K562 (cell line): ENCODE measurements around the gene FAM98C. TPM values are rescaled to one million over a fixed set of nuclear protein-coding genes. Genes with fewer than 3 reads are reported as not detected.

Source experiments
- HDAC2 ChIP-seq: fragments of 450-650 bp; IDR thresholded peaks from 2 replicates; pipeline ENCODE4 v1.6.1; 2016; ENCODE audit warnings: mild to moderate bottlenecking
- KHSRP ChIP-seq: fragments of 450-650 bp; IDR thresholded peaks from 2 replicates; pipeline ENCODE4 v1.6.1; 2017
- MIER1 ChIP-seq: fragments of 450-650 bp; IDR thresholded peaks from 2 replicates; pipeline ENCODE4 v1.6.1; 2016; ENCODE audit warnings: antibody characterized with exemption, mild to moderate bottlenecking, low read depth
- NEUROD1 ChIP-seq: fragments of 150-350 bp; IDR thresholded peaks from 2 replicates; pipeline ENCODE4 v1.6.1; 2014; ENCODE audit warnings: borderline replicate concordance, low read length, low read depth; ENCODE audit not compliant: partially characterized antibody
- NFYB ChIP-seq: IDR thresholded peaks from 2 replicates; pipeline ENCODE4 v1.6.1; 2011; ENCODE audit warnings: mild to moderate bottlenecking, moderate library complexity; ENCODE audit not compliant: insufficient read length; ENCODE audit errors: extremely low read depth
- POLR2B ChIP-seq: fragments of 450-650 bp; IDR thresholded peaks from 2 replicates; pipeline ENCODE4 v1.6.1; 2018; ENCODE audit warnings: low read depth; ENCODE audit not compliant: partially characterized antibody
- RAD21 ChIP-seq, 2 experiments: fragments of 250-450 bp in 1 of 2; fragments of 450-650 bp in 1 of 2; sonication (Bioruptor Pico) in 1 of 2; formaldehyde crosslinking in 1 of 2; IDR thresholded peaks in 1 of 2; conservative IDR thresholded peaks in 1 of 2; 2 replicates each; pipeline versions ENCODE4 v1.4.0 to v1.8.0; 2020 to 2022; ENCODE audit warnings: mild to moderate bottlenecking in 2 of 2, moderate library complexity in 1 of 2
- RBM39 ChIP-seq: fragments of 200-400 bp; formaldehyde crosslinking; optimal IDR thresholded peaks from 2 replicates; pipeline ENCODE3; 2018; ENCODE audit warnings: low read depth, low read length
- RFX7 ChIP-seq: fragments of 250-450 bp; sonication (Bioruptor Pico); IDR thresholded peaks from 2 replicates; pipeline ENCODE4 v1.5.1; 2021; ENCODE audit warnings: mild to moderate bottlenecking
- STAT5B ChIP-seq: fragments of 250-450 bp; sonication (Bioruptor Pico); IDR thresholded peaks from 2 replicates; pipeline ENCODE4 v1.8.0; 2021; ENCODE audit warnings: mild to moderate bottlenecking, inconsistent platforms
- TGIF2 ChIP-seq: sonication (generic); formaldehyde crosslinking; IDR thresholded peaks from 2 replicates; pipeline ENCODE4 v1.8.1; 2022; ENCODE audit warnings: mild to moderate bottlenecking, missing genetic modification reagents, moderate library complexity
- ZC3H4 ChIP-seq: sonication (generic); formaldehyde crosslinking; IDR thresholded peaks from 2 replicates; pipeline ENCODE4 v1.9.0; 2021; ENCODE audit warnings: missing genetic modification reagents, borderline replicate concordance
- polyA plus RNA-seq, 8 experiments: library from polyadenylated mRNA; depleted of rRNA in 4 of 8; stranded (reverse) in 5 of 8; unstranded in 3 of 8; fragments of >200 nt; fragmentation: Nextera tagmentation in 2 of 8; fragmentation: Illumina TruSeq in 1 of 8; extraction: Ambion mirVana in 2 of 8; extraction: Trizol in 1 of 8; gene quantifications; 2 replicates each; pipeline versions ENCODE4 v1.2.1 to v1.2.3, GENCODE V29; 2011 to 2014; ENCODE audit warnings: inconsistent platforms in 1 of 8, missing spikeins in 1 of 8
- total RNA-seq, 7 experiments: library from RNA; depleted of rRNA in 6 of 7; stranded (reverse); fragments of >200 nt in 6 of 7; fragmentation: Illumina TruSeq in 2 of 7; extraction: Trizol in 2 of 7; gene quantifications; 2 replicates each; pipeline versions ENCODE4 v1.2.1 to v1.2.3, GENCODE V29; 2011 to 2021; ENCODE audit warnings: low replicate concordance in 1 of 7
- TF ChIP-seq, protein P1 (sequence below): fragments of 250-450 bp; sonication (Bioruptor Pico); IDR thresholded peaks from 2 replicates; pipeline ENCODE4 v1.4.0; 2020
- TF ChIP-seq, protein P2 (sequence below): sonication (generic); formaldehyde crosslinking; IDR thresholded peaks from 2 replicates; pipeline ENCODE4 v1.9.0; 2022; ENCODE audit warnings: mild to moderate bottlenecking, missing genetic modification reagents
- TF ChIP-seq, protein P3 (sequence below): fragments of 200-800 bp; sonication (Bioruptor generic); IDR thresholded peaks from 2 replicates; pipeline ENCODE4 v1.6.1; 2017; ENCODE audit warnings: missing genetic modification characterization, missing compliant biosample characterization

The FAM98C gene
- total and polyA plus RNA-seq, 9 of the 15 experiments (the other 6 are each of a cell fraction or from before 2014, with no cell fraction given), result 1.7 to 43.8 (median 13.7) TPM

GRCh38 chr19:38374332-38375097 lies 28.4 kb upstream of the FAM98C start, which contains the start of gene PSMD8 (continued):
- TF ChIP-seq ZC3H4 (CRISPR knock-in tag) (no peak), STAT5B (CRISPR knock-in tag) (no peak), RFX7 (CRISPR knock-in tag) (no peak), NEUROD1 (no peak), KHSRP (no peak), HDAC2 (no peak), TGIF2 (CRISPR knock-in tag) (peak; percentile 74; the same call in 1 of the 2 replicates), RBM39 (no peak), MIER1 (no peak; the same call in 1 of the 2 replicates), NFYB (no peak), POLR2B (peak; percentile 96), RAD21 (CRISPR knock-in tag; conservative IDR thresholded peaks at IDR 0.05 in 1 of 2, IDR thresholded peaks at IDR 0.05 in 1 of 2) (no peak)
- TF ChIP-seq, protein P1, sequence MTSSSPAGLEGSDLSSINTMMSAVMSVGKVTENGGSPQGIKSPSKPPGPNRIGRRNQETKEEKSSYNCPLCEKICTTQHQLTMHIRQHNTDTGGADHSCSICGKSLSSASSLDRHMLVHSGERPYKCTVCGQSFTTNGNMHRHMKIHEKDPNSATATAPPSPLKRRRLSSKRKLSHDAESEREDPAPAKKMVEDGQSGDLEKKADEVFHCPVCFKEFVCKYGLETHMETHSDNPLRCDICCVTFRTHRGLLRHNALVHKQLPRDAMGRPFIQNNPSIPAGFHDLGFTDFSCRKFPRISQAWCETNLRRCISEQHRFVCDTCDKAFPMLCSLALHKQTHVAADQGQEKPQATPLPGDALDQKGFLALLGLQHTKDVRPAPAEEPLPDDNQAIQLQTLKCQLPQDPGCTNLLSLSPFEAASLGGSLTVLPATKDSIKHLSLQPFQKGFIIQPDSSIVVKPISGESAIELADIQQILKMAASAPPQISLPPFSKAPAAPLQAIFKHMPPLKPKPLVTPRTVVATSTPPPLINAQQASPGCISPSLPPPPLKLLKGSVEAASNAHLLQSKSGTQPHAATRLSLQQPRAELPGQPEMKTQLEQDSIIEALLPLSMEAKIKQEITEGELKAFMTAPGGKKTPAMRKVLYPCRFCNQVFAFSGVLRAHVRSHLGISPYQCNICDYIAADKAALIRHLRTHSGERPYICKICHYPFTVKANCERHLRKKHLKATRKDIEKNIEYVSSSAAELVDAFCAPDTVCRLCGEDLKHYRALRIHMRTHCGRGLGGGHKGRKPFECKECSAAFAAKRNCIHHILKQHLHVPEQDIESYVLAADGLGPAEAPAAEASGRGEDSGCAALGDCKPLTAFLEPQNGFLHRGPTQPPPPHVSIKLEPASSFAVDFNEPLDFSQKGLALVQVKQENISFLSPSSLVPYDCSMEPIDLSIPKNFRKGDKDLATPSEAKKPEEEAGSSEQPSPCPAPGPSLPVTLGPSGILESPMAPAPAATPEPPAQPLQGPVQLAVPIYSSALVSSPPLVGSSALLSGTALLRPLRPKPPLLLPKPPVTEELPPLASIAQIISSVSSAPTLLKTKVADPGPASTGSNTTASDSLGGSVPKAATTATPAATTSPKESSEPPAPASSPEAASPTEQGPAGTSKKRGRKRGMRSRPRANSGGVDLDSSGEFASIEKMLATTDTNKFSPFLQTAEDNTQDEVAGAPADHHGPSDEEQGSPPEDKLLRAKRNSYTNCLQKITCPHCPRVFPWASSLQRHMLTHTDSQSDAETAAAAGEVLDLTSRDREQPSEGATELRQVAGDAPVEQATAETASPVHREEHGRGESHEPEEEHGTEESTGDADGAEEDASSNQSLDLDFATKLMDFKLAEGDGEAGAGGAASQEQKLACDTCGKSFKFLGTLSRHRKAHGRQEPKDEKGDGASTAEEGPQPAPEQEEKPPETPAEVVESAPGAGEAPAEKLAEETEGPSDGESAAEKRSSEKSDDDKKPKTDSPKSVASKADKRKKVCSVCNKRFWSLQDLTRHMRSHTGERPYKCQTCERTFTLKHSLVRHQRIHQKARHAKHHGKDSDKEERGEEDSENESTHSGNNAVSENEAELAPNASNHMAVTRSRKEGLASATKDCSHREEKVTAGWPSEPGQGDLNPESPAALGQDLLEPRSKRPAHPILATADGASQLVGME (CRISPR knock-in tag), result peak; percentile 82
- TF ChIP-seq, protein P2, sequence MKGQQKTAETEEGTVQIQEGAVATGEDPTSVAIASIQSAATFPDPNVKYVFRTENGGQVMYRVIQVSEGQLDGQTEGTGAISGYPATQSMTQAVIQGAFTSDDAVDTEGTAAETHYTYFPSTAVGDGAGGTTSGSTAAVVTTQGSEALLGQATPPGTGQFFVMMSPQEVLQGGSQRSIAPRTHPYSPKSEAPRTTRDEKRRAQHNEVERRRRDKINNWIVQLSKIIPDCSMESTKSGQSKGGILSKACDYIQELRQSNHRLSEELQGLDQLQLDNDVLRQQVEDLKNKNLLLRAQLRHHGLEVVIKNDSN (CRISPR knock-in tag), result no peak; the same call in 1 of the 2 replicates
- TF ChIP-seq, protein P3, sequence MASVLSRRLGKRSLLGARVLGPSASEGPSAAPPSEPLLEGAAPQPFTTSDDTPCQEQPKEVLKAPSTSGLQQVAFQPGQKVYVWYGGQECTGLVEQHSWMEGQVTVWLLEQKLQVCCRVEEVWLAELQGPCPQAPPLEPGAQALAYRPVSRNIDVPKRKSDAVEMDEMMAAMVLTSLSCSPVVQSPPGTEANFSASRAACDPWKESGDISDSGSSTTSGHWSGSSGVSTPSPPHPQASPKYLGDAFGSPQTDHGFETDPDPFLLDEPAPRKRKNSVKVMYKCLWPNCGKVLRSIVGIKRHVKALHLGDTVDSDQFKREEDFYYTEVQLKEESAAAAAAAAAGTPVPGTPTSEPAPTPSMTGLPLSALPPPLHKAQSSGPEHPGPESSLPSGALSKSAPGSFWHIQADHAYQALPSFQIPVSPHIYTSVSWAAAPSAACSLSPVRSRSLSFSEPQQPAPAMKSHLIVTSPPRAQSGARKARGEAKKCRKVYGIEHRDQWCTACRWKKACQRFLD (CRISPR knock-in tag), result no peak
